HEK293 (cell line): Measurements from ENCODE around the gene DNAH1.

Experiments
- CTCF ChIA-PET: fragments of 350-600 bp; formaldehyde crosslinking; extraction: SDS; loops from one replicate; lab custom pipeline; 2021; ENCODE audit warnings: antibody characterized with exemption; lab: Yijun Ruan, JAX
- POLR2A ChIA-PET: fragments of 300-600 bp; formaldehyde crosslinking; extraction: SDS; loops from one replicate; lab custom pipeline; 2020; ENCODE audit warnings: antibody characterized with exemption, inconsistent platforms; lab: Yijun Ruan, JAX
- H3K27ac ChIP-seq: fragments of 200-500 bp; sonication (Bioruptor generic); 2 replicates; pipeline ENCODE4 v1.5.1; 2014; ENCODE audit warnings: low read depth, low read length, control low read depth, inconsistent platforms; ENCODE audit errors: extremely low read depth
- H3K36me3 ChIP-seq, 2 experiments: fragments of 200-500 bp in 1 of 2; sonication (Bioruptor generic) in 1 of 2; 1 replicate in 1 of 2; 2 replicates in 1 of 2; pipeline ENCODE4 v1.5.1; 2014 to 2017; ENCODE audit warnings: inconsistent platforms in 2 of 2, low read length in 2 of 2; ENCODE audit not compliant: control insufficient read depth in 2 of 2, insufficient read depth in 1 of 2
- H3K4me1 ChIP-seq: fragments of 200-500 bp; sonication (Bioruptor generic); 2 replicates; pipeline ENCODE4 v1.5.1; 2014; ENCODE audit warnings: mild to moderate bottlenecking, low read length, inconsistent platforms; ENCODE audit not compliant: control insufficient read depth, insufficient read depth
- H3K4me3 ChIP-seq: 2 replicates; pipeline ENCODE4 v1.5.1; 2011; ENCODE audit warnings: low read depth, mild to moderate bottlenecking, control low read depth, low read length, moderate library complexity
- H3K9me3 ChIP-seq: fragments of 200-500 bp; sonication (Bioruptor generic); 2 replicates; pipeline ENCODE4 v1.5.1; 2014; ENCODE audit warnings: low read depth, low read length, inconsistent platforms; ENCODE audit not compliant: control insufficient read depth, insufficient read depth
- FEZF1 ChIP-seq: fragments of 450-650 bp; formaldehyde crosslinking; IDR thresholded peaks from 2 replicates; pipeline ENCODE4 v1.5.1; 2016; ENCODE audit warnings: missing biosample characterization, missing genetic modification characterization
- HOXD13 ChIP-seq: sonication (generic); formaldehyde crosslinking; IDR thresholded peaks from 2 replicates; pipeline ENCODE4 v1.8.0; 2022; ENCODE audit warnings: missing genetic modification reagents, borderline replicate concordance
- KLF16 ChIP-seq: fragments of 450-650 bp; formaldehyde crosslinking; IDR thresholded peaks from 2 replicates; pipeline ENCODE4 v1.5.1; 2017; ENCODE audit warnings: missing biosample characterization, missing genetic modification characterization
- TCF7L2 ChIP-seq: IDR thresholded peaks from 2 replicates; pipeline ENCODE4 v1.6.1; 2011; ENCODE audit warnings: low read depth, mild to moderate bottlenecking, inconsistent platforms, low read length, moderate library complexity, borderline replicate concordance
- ZNF132 ChIP-seq: fragments of 450-650 bp; formaldehyde crosslinking; IDR thresholded peaks from 2 replicates; pipeline ENCODE4 v1.5.1; 2017; ENCODE audit warnings: missing biosample characterization, missing genetic modification characterization, borderline replicate concordance
- ZNF239 ChIP-seq: fragments of 450-650 bp; formaldehyde crosslinking; IDR thresholded peaks from 2 replicates; pipeline ENCODE4 v1.5.1; 2016; ENCODE audit warnings: missing biosample characterization, missing genetic modification characterization
- ZNF248 ChIP-seq: fragments of 450-650 bp; formaldehyde crosslinking; IDR thresholded peaks from 2 replicates; pipeline ENCODE4 v1.5.1; 2017; ENCODE audit warnings: missing biosample characterization, missing genetic modification characterization
- ZNF596 ChIP-seq: fragments of 450-650 bp; IDR thresholded peaks from 2 replicates; pipeline ENCODE4 v1.5.0; 2018; ENCODE audit warnings: missing biosample characterization, mild to moderate bottlenecking, missing genetic modification characterization, moderate library complexity
- ZNF654 ChIP-seq: fragments of 450-650 bp; formaldehyde crosslinking; IDR thresholded peaks from 2 replicates; pipeline ENCODE4 v1.5.1; 2016; ENCODE audit warnings: low read depth, missing biosample characterization, missing genetic modification characterization
- ZNF785 ChIP-seq: fragments of 450-650 bp; formaldehyde crosslinking; IDR thresholded peaks from 2 replicates; pipeline ENCODE4 v1.5.1; 2016; ENCODE audit warnings: missing biosample characterization, missing genetic modification characterization
- ZXDB ChIP-seq: fragments of 450-650 bp; formaldehyde crosslinking; IDR thresholded peaks from 2 replicates; pipeline ENCODE4 v1.5.1; 2016; ENCODE audit warnings: missing biosample characterization, missing genetic modification characterization
- TF ChIP-seq, protein P1 (sequence below): fragments of 450-650 bp; formaldehyde crosslinking; IDR thresholded peaks from 2 replicates; pipeline ENCODE4 v1.5.1; 2016; ENCODE audit warnings: missing biosample characterization, missing genetic modification characterization, borderline replicate concordance
- TF ChIP-seq, protein P2 (sequence below): fragments of 450-650 bp; formaldehyde crosslinking; IDR thresholded peaks from 2 replicates; pipeline ENCODE4 v1.5.1; 2016; ENCODE audit warnings: missing biosample characterization, missing genetic modification characterization, low read depth
- TF ChIP-seq, protein P3 (sequence below): fragments of 450-650 bp; formaldehyde crosslinking; IDR thresholded peaks from 2 replicates; pipeline ENCODE4 v1.5.1; 2016; ENCODE audit warnings: missing biosample characterization, missing genetic modification characterization
- TF ChIP-seq, protein P4 (sequence below): fragments of 450-650 bp; formaldehyde crosslinking; IDR thresholded peaks from 2 replicates; pipeline ENCODE4 v1.5.1; 2017; ENCODE audit warnings: missing biosample characterization, missing genetic modification characterization
- TF ChIP-seq, protein P5 (sequence below): fragments of 450-650 bp; formaldehyde crosslinking; IDR thresholded peaks from 2 replicates; pipeline ENCODE4 v1.5.1; 2016; ENCODE audit warnings: missing biosample characterization, missing genetic modification characterization
- TF ChIP-seq, protein P6 (sequence below): fragments of 450-650 bp; formaldehyde crosslinking; IDR thresholded peaks from 2 replicates; pipeline ENCODE4 v1.5.1; 2016; ENCODE audit warnings: missing biosample characterization, missing genetic modification characterization

The DNAH1 gene

DNA sequence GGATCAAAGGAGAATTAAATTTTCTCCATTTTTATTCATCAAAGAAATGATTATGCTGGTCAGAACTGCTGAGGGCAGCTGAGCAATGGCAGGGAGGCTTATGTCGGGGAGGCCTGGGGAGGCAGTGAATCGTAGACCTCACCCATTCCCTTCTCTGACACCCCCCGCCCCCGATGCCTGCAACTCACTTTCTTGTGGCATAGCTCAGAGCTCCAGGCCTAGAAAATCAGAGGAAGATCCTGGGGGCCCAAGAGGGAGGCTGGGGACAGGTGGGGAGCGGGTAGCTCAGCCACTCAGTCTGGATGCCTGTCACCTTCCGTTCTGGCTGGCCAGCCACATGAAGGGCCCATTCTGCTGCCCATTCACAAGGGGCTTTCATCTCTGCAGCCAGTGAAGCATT is 1.1 kb upstream of the DNAH1 start (continued):
- TF ChIP-seq, protein P1, sequence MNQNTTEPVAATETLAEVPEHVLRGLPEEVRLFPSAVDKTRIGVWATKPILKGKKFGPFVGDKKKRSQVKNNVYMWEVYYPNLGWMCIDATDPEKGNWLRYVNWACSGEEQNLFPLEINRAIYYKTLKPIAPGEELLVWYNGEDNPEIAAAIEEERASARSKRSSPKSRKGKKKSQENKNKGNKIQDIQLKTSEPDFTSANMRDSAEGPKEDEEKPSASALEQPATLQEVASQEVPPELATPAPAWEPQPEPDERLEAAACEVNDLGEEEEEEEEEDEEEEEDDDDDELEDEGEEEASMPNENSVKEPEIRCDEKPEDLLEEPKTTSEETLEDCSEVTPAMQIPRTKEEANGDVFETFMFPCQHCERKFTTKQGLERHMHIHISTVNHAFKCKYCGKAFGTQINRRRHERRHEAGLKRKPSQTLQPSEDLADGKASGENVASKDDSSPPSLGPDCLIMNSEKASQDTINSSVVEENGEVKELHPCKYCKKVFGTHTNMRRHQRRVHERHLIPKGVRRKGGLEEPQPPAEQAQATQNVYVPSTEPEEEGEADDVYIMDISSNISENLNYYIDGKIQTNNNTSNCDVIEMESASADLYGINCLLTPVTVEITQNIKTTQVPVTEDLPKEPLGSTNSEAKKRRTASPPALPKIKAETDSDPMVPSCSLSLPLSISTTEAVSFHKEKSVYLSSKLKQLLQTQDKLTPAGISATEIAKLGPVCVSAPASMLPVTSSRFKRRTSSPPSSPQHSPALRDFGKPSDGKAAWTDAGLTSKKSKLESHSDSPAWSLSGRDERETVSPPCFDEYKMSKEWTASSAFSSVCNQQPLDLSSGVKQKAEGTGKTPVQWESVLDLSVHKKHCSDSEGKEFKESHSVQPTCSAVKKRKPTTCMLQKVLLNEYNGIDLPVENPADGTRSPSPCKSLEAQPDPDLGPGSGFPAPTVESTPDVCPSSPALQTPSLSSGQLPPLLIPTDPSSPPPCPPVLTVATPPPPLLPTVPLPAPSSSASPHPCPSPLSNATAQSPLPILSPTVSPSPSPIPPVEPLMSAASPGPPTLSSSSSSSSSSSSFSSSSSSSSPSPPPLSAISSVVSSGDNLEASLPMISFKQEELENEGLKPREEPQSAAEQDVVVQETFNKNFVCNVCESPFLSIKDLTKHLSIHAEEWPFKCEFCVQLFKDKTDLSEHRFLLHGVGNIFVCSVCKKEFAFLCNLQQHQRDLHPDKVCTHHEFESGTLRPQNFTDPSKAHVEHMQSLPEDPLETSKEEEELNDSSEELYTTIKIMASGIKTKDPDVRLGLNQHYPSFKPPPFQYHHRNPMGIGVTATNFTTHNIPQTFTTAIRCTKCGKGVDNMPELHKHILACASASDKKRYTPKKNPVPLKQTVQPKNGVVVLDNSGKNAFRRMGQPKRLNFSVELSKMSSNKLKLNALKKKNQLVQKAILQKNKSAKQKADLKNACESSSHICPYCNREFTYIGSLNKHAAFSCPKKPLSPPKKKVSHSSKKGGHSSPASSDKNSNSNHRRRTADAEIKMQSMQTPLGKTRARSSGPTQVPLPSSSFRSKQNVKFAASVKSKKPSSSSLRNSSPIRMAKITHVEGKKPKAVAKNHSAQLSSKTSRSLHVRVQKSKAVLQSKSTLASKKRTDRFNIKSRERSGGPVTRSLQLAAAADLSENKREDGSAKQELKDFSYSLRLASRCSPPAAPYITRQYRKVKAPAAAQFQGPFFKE (tag by site-specific recombination): no peak
- no peak for TF ChIP-seq ZNF654 (tag by site-specific recombination)
- TF ChIP-seq ZNF132 (tag by site-specific recombination): no peak

DNA sequence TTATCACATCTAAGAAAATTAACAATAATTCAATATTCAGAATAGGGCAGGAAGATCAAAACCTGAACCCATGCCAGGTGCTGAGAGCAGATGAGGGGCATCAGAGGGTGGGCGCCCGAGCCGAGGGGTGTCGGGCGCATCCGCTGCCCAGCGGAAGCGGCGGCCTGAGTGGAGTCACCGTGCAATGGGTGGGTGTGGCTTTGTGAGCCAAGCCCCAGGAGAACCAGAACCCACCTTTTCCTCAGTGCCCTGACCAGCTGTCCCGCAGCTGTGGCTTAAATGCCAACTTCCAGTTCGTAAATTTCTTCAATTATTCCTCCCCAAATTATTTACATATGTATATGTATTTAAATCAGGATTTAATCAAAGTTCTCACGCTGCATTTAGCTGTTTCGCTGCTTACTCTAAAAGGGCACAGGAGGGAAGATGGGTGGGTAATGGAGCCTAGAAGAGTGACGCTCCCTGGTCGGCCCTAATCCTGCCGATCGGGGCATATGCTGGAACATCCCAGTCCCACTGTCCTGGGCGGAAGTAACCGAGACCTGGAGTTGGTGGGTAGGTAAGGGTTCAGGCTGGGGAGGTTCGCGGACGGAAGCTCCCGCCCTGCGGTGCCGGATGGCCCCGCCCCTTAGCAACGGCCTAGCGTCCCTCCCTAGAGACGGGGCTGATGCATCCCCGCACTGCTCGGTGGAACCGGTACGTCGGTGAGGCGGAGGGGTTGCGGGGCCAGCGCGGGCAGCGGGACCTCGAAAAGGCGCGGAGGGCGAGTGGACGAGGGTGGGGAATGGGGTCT is 1.3 kb downstream of the DNAH1 start:
- H3K4me3 ChIP-seq: no peak overlapping the region
- ChIA-PET POLR2A (no interaction called here), CTCF (interaction anchor here (1.0 kb wide), 1 partner anchor 22 kb away, joined by 3 read pairs; no protein-coding TSS in a partner anchor)
- no peak overlapping the region for H3K27ac ChIP-seq
- TF ChIP-seq ZNF785 (tag by site-specific recombination): no peak
- no peak for TF ChIP-seq ZNF239
- no peak for TF ChIP-seq FEZF1 (tag by site-specific recombination)
- TF ChIP-seq, protein P2, sequence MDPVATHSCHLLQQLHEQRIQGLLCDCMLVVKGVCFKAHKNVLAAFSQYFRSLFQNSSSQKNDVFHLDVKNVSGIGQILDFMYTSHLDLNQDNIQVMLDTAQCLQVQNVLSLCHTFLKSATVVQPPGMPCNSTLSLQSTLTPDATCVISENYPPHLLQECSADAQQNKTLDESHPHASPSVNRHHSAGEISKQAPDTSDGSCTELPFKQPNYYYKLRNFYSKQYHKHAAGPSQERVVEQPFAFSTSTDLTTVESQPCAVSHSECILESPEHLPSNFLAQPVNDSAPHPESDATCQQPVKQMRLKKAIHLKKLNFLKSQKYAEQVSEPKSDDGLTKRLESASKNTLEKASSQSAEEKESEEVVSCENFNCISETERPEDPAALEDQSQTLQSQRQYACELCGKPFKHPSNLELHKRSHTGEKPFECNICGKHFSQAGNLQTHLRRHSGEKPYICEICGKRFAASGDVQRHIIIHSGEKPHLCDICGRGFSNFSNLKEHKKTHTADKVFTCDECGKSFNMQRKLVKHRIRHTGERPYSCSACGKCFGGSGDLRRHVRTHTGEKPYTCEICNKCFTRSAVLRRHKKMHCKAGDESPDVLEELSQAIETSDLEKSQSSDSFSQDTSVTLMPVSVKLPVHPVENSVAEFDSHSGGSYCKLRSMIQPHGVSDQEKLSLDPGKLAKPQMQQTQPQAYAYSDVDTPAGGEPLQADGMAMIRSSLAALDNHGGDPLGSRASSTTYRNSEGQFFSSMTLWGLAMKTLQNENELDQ: no peak
- no peak for TF ChIP-seq ZNF596
- TF ChIP-seq, protein P3, sequence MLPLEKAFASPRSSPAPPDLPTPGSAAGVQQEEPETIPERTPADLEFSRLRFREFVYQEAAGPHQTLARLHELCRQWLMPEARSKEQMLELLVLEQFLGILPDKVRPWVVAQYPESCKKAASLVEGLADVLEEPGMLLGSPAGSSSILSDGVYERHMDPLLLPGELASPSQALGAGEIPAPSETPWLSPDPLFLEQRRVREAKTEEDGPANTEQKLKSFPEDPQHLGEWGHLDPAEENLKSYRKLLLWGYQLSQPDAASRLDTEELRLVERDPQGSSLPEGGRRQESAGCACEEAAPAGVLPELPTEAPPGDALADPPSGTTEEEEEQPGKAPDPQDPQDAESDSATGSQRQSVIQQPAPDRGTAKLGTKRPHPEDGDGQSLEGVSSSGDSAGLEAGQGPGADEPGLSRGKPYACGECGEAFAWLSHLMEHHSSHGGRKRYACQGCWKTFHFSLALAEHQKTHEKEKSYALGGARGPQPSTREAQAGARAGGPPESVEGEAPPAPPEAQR (tag by site-specific recombination): no peak
- TF ChIP-seq, protein P4, sequence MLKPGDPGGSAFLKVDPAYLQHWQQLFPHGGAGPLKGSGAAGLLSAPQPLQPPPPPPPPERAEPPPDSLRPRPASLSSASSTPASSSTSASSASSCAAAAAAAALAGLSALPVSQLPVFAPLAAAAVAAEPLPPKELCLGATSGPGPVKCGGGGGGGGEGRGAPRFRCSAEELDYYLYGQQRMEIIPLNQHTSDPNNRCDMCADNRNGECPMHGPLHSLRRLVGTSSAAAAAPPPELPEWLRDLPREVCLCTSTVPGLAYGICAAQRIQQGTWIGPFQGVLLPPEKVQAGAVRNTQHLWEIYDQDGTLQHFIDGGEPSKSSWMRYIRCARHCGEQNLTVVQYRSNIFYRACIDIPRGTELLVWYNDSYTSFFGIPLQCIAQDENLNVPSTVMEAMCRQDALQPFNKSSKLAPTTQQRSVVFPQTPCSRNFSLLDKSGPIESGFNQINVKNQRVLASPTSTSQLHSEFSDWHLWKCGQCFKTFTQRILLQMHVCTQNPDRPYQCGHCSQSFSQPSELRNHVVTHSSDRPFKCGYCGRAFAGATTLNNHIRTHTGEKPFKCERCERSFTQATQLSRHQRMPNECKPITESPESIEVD (tag by site-specific recombination): no peak
- TF ChIP-seq, protein P5, sequence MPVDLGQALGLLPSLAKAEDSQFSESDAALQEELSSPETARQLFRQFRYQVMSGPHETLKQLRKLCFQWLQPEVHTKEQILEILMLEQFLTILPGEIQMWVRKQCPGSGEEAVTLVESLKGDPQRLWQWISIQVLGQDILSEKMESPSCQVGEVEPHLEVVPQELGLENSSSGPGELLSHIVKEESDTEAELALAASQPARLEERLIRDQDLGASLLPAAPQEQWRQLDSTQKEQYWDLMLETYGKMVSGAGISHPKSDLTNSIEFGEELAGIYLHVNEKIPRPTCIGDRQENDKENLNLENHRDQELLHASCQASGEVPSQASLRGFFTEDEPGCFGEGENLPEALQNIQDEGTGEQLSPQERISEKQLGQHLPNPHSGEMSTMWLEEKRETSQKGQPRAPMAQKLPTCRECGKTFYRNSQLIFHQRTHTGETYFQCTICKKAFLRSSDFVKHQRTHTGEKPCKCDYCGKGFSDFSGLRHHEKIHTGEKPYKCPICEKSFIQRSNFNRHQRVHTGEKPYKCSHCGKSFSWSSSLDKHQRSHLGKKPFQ (tag by site-specific recombination): no peak
- TF ChIP-seq KLF16: no peak
- TF ChIP-seq HOXD13 (CRISPR knock-in tag): no peak
- TF ChIP-seq TCF7L2: no peak
- TF ChIP-seq, protein P6, sequence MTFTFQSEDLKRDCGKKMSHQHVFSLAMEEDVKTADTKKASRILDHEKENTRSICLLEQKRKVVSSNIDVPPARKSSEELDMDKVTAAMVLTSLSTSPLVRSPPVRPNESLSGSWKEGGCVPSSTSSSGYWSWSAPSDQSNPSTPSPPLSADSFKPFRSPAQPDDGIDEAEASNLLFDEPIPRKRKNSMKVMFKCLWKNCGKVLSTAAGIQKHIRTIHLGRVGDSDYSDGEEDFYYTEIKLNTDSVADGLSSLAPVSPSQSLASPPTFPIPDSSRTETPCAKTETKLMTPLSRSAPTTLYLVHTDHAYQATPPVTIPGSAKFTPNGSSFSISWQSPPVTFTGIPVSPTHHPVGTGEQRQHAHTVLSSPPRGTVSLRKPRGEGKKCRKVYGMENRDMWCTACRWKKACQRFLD (tag by site-specific recombination): no peak
- no peak for TF ChIP-seq ZNF248 (tag by site-specific recombination)
- TF ChIP-seq ZXDB (tag by site-specific recombination): no peak
- TF ChIP-seq, all 188 proteins: peak for 0
- Histone ChIP-seq H3K4me1 (no peaks in the 10 kb centered on the region), H3K36me3 (no peaks in the 10 kb centered on the region), H3K9me3 (no peaks in the 10 kb centered on the region)
